HG02970 (cell line): Measurements from ENCODE around the gene IGSF21.

Experiments
- ATAC-seq: cut with Tn5 transposase; IDR thresholded peaks from one replicate; pipeline ENCODE4 v1.9.1; 2021; ENCODE audit warnings: mild to moderate bottlenecking, moderate library complexity, moderate number of reproducible peaks; ENCODE audit not compliant: unreplicated experiment, low FRiP score

The IGSF21 gene

DNA sequence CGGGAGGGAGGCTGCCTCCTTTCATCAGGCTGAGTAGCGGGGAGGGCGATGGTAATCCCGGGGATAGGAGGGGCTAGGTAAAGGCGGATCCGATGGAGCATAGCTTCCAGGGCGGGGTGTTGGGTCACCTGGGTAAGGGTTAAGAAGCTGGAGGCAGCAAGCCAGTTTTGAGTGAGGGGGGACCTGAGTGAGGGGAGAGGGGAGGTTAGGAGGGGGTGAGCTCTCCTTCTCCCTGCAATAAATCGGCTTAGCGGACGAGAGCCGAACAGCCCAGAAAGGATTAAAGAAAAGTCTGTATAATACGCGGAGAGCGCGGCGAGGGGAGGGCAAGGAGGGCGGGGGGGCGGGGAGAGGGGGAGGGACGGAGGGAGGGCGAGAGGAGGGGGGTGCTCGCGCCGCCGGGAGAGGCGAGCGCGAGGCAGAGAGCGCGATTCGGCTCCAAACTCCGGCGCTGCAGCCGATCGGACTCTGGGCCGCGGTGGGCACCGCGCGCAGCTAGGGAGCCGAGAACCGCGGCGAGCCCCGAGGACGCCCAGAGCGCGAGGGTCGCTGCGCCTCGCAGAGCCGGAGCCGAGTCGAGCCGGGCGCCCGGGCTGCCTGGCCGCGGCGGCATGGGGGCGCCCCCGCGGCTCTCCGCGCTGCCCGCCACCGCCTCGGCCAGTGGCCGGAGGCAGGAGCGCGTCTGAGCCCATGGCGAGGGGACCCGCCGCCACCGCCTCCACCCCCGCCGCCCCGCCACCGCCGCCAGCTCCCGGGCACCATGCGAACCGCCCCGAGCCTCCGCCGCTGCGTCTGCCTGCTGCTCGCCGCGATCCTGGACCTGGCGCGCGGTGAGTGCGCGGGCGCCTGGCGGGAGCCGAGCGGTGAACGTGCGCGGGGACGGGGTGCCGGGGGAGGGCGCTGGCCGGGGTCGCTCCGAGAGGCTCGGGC, at the start of gene IGSF21:
TSS of gene IGSF21 (plus strand) at position 430 of the 930 bp plus-strand sequence. CDS start at position 761, 331 bp downstream.
- no peak for ATAC-seq

DNA sequence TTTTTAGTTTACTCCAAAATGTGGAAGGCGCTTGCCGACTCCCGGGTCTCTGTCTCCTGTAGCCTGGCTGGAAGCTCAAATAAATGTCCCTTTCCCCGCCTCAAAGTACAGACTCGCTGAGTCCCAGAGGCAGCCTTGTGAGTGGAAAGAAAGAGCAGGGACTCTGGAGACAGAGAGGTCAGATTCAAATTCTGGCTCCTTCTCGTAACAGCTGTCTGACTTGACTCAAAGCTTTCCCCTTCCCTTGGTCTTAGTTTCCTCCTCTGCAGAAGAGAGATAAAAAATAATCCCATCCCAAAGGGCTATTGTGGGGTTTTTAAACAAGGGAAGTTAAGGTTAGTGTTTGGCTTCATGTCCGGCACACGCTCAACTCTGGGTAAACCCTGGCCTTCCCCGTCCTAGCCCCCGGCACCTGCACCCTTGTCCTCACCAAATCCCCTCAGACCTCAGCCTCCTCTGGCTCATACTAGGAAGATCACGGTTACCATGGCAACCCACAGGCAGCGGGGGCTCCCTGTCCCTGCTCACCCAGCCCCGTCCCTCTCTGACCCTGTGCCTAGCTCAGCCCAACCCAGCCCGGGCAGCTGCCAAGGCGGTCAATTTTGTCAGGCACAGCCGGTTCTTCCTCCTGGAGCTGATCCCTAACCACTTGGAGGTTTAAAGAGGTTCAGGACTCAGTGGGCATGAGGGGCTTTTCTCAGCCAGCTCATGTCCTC, 49.2 kb upstream of the IGSF21 start:
- ATAC-seq = no peak

DNA sequence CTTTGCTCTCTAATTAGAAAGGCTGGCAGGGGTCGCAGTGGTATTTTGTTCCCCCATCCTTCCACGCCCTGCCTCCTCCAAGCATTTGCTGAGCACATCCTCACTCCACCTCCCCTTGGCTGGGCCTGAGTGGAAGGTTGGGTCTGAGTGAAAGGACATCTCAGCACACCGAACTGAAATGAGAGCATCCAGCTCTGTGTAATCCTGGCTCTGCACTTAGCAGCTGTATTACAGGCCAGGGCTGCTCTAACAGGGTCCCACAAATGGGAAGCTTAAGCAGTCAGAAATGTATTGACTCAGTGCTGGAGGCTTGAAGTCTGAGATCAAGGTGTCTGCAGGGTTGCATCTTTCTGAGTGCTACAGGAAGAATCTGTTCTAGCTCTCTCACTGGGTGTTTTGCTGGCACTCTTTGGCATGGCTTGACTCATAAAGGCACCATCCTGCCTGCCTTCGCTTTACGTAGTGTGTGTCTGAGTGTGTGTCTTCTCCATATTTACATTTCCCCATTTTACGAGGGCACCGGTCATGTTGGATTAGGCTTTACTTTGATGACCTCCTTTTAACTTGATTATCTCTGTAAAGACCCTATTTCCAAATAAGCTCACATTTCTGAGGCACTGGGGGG, 48.5 kb upstream of the IGSF21 start:
- ATAC-seq = no peak

DNA sequence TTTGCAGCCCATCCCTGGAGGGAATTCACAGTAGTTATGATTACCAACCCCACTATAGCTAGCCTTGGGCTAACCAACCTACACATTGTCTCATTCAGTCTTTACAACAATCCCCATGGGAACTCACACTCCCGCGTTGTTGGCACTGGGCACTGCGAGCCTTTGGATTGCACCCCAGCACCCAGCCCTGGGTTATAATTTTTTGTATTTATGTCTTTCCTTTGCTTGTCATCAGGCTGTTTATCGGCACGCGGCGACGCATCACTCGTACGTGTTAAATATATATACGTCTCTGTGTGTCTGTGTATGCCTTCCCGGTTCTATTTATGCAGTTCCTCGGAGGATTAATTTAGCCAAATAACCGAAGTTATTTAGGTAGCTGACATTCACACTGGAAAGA, 47.2 kb upstream of the IGSF21 start:
- no peak for ATAC-seq

DNA sequence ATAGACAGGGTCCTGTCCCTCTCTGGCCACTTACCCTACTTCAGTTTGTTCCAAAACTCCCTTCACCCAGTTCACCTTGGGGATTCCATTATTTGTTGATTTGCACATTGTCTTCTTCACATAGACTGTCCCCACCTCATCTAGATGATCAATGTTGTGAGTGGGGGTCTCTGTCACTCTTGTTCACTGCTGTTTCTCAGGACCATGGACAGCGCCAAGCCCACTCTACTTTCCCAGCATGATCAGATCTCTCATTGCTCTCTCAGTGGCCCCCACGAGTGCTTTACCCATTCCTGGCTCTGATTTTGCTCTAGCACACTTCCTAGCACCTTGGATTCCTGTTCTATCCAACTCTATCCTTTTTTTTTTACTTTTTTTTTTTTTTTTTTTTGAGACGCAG, 45.4 kb upstream of the IGSF21 start:
- no peak for ATAC-seq

DNA sequence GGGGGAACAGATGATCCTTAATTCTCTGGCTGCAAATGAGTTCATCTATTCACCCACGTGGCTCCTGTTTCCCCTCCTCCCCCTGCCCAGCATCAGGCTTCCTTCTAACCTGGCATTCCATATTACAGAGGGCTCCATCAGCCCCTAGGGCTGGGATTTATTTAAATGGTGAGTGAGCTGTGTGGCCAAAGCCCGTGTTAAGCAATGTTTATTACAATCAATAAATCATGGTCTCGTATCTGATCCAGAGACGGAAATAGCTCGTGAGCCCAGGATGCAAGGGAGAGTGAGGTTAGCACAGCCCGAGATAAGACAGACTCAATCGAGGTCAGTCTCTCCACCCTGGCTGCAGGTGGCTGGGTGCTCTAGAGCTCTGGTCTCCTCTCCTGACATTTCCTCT, 43.1 kb upstream of the IGSF21 start:
- no peak for ATAC-seq

DNA sequence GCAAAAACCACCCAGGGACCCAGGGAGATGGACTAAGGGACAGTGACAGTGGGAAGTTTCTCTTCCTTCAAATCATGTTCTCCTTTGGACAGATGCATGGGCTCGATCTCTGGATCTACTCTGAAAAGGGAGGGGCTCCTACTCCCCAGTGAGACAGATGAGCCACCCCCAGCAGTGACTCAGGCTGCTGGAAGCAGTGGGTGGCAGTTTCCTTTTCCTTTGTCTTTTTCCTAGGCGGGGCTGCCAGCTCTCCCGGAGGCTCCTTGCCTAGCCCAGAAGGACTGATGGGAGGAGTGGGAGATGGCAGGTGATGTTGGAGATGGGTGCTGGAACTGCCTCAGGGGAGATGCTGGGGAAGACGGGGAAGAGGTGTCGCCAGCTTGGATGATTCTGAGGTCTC, 41.0 kb upstream of the IGSF21 start:
- no peak for ATAC-seq

DNA sequence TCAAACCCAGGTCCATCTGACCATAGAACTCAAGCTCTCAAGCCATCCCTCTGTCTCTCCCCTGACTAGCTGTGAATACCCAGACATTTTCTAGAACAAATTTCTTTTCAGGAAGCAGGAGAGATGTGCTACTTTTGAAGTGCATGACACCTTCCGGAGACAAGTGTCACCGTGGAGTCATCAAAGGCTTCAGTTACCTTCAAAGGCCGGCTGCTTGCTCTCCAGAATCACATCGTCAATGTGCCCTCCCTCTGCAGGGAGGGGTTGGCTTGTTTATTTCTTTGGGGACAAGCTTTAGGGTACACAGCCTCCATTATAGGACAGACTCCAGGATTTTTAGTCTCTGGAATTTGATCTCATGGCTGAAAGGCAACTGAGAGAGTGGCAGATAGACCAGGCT, 37.7 kb upstream of the IGSF21 start:
- no peak for ATAC-seq

DNA sequence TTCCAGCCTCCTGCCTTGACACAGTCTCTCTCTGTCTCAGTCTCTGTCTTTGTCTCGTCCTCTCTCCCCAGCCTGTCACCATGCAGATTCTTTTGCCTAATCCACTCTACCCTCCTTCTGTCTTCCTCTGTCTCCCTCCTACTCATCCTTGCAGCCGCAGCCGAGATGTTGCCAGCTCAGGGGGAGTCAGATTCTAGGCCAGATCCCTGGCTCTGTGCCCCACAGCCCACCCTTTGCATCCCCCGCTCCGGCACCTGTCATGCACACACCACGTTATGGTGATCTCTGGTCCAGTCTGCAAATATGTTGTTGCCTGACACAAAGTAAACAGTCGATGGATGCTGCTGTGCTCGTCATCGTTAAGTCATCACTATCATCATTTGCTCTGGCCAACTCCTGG, 35.5 kb upstream of the IGSF21 start:
- no peak for ATAC-seq

DNA sequence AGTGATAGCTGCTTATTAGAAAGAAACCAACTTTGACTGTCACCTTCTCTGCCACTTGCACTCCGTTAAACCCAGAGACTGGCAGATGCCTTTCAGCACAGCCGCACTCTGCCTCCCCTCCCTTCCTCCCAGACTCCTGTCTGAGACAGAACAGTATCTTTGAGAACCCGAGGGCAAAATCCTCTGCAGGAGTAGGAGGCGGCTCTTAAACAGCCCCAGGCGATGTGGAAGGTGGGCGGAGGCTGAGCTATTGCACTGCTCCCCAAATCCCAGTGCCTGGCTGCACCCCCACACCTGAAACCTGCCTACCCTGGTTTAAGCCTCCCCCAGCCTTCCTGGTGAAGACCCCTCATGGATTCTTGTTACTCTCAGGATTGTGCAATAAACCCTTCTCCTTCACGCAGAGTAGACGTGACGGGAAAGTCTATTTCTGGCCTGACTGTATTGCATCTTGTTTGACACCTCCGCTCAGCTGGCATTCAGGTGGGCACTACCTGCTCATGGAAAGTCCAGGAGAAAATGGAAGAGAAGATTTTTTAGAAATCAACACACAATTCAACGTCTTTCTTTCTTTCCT, 34.4 kb upstream of the IGSF21 start:
- no peak for ATAC-seq

DNA sequence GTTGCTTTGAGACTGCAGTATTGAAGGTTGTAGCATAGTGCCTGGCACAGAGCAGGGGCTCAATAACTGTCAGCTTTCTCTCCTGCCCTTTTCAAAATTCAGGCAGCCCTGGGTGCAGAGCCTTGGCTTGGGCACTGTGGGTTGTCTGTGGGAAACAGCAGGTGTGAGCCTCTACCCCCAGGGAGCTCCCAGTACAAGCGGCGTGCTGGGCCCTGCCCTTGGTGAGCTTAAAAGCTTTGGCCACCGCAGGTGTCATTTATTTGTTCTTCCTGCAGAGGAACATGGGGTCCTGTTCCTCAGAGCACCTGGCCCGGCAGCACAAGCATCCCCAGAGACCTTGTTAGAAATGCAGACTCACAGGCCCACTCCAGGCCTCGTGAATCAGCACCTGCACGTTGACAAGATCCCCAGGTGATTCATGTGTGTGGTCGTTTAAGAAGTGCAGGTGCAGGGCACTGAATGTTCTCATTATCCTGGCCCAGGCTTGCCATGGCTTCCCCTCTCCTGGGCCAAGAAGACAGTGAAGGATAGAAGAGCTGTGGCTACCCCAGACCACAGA, 29.9 kb upstream of the IGSF21 start:
- ATAC-seq = no peak

DNA sequence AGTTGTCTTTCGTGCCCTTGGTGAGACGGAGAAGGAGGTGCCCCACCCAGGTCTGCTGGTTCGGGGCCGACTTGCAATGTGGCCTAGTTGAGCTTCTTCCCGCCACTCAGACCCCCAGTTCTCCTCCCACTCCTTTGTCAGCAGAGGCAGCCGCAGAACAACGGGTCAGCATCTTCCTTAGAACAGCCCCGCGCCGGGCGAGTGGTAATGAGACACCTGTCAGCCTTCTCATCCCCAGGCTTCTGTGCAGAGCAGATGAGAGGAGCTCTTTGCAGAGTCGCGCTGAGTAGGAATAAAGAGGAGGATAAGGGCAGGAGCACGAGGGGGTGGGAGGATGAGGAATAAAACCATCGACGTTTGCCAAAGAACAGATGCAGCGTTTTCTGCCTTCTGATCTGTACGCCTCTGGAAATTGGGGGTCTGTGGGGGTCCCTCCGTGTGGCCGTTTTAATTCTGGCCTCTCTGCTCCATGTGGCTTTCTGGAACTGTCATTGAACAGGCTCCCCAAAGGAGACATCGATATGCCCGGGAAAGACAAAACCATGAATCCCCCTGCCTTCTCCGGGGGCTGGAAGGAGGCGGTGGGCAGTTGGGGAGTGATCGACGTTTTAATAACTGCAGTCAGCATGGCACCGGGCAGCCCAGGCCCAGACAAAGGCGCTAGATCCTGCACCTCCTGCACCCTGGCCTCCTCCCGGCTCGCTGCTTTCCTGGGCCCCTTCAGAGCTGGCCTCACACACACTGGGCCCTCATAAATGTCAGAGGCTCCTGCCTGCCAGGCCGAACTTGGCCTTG, 27.5 kb upstream of the IGSF21 start:
- no peak for ATAC-seq

DNA sequence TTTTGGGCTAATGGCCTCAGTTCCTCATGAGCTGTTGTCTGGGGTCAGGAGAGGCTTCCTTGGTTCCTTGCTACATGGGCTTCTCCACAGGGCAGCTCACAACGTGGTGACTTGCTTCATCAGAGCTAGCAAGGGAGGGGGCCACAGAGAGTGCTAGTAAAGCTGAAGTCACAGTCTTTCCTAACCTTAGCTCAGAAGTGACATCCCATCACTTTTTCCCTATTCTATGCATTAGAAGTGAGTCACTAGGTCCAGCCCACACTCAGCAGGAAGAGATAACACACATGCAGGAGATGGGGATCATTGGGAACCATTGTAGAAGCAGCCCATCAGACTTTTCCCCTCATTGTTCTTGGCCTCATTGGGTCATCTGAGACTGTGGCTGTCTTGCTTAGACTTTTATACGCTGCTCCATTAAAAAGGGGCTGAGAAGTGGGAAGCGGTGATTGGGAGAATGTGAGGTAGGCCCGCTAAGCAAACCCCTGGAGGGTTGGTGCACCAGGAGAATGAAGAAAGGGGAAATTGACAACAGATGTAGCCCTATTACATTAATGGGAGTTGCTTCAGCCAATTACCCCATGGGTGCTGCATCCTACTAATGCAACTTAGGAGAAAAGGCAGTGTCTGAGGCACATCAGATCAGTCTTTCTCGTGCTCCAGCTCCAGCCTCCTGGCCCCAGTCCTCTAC, 22.1 kb upstream of the IGSF21 start:
- ATAC-seq = no peak

DNA sequence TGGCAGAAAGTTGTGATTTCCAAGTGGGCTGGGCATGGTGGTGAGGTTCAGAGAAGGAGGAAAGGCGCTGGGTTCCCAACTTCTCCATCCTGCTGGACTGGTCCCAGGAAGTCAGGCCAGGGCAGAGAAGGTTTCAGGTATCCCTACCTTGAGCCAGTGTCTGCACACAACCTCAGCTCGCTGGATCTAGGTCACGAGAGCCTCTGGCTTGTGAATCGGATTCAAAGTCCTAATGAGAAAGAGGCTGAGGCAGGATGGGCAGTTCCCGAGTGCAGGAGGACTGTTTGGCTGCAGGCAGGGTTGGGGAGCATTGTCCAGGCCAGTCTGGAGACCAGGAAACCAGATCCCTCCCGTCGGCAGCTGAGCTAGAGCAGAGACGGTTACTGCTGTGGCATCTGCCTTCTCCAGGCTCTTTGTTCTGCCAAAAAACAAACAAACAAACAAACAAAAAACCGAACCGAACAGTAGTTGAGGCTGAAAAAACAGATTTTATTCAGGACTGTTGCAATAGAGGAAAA, 19.5 kb upstream of the IGSF21 start:
- no peak for ATAC-seq

DNA sequence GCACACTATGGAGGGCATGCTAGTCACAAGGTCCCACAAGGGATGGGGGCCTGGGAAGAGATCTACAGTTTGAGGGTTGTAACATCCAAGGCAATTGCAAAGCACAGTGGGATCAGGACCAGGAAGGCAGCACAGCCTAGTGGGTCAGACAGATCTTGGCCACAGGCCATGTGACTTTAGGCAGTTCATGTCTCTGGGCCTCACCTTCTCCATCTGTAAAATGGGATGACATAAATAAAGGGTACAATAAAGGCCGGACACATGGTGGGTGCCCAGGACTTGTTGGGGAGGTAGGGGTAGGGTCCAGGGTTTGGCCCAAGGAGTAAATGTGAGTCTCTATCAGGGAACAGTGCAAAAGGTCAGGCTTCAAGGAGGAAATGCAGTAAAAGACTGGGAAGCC, 18.1 kb upstream of the IGSF21 start:
- no peak for ATAC-seq

DNA sequence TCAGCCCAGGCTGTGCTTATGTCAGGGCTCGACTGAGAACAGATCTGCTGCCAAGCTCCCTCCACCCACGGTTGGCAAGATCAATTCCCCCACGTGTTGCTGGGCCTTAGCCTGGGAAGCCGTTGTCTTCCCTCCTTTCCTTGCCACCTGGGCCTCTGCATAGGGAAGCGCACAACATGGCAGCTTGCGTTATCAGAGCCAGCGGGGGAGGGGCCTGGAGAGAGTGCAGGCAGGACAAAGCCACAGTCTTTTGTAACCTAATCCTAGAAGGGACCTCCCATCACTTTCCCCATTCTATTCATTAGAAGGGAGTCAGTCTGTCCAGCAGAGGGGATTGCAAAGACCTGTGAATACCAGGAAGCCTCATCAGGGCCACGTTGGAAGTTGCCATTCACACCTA, 17.0 kb upstream of the IGSF21 start:
- ATAC-seq = no peak

DNA sequence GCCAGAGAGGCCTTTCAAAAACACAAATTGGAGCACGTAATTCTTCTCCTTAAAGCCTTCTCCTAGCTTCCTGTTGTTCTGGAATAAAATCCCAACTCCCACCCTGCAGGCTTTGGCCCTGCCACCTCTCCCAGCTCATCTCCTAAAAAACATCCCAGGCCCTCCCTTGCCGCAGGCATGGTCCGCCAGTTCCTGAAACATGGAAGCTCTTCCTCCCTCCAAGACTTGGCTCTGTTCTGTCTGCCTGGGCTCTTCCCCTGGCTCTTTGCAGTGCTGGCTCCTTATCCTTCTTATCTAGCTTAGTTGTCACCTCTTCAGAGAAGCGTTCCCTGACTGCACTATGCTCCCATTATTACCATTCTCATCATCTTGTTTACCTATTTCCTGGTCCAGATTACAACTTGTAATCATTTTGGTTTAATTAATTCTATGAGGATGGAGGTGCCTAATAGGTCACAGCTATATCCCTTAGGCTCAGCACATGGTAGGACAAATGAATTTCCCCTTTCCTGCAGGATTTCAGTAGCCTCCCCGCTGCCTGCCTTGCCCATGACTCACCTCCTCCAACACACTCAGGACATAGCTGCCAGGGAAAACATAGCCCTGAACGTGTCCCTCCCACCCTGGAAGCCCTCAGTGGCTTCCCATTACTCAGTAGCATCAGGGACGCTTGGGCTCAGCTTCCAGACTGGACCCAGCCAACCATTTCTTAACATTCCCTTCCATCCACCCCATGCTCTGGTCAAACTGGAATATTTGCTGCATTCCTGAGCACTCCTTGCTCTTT, 15.7 kb upstream of the IGSF21 start:
- no peak for ATAC-seq

DNA sequence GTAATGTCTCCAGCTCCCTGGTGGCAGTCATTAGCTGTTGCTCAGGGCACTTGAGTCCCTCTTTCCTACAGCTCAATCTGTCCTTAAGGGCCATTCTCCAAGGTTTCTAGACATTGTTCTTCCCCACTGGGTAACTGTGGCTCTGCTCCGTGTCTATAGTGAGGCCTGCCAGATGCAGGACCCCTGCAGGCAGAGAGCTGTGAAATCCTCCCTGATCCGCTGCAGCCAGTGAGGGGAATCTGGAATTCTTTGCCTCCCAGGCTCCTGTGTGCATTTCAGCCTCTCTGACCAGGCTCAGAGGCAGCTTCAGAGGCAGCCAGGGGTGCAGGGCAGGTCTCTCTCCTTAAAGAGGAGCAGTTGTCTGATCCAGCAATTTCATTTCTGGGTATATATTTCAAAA, 14.4 kb upstream of the IGSF21 start:
- no peak for ATAC-seq
